H9 (cell line): Measurements from ENCODE around the gene ANKRD13D. TPM values are rescaled to one million over a fixed set of nuclear protein-coding genes. Genes with fewer than 3 reads are reported as not detected.
A peak's percentile ranks its signal among the peaks of the same experiment; 100 is the strongest.

Source experiments
- DNase-seq: peaks from one replicate; pipeline ENCODE4 v3.0.0-alpha.2; 2017
- H2AFZ ChIP-seq: one replicate; pipeline ENCODE4 v1.6.1; 2013; ENCODE audit warnings: mild to moderate bottlenecking, low read length, control low read depth, moderate library complexity
- H2AK5ac ChIP-seq: 2 replicates; pipeline ENCODE4 v1.6.1; 2013; ENCODE audit warnings: low read length, control low read depth, mixed read lengths; ENCODE audit not compliant: insufficient read length
- H2BK120ac ChIP-seq: one replicate; pipeline ENCODE4 v1.6.1; 2013; ENCODE audit warnings: low read depth, mild to moderate bottlenecking, low read length, control low read depth, inconsistent platforms; ENCODE audit not compliant: poor library complexity, severe bottlenecking
- H2BK12ac ChIP-seq: 2 replicates; pipeline ENCODE4 v1.6.1; 2013; ENCODE audit warnings: low read length, control low read depth, mixed read lengths, low read depth; ENCODE audit not compliant: insufficient read length
- H2BK15ac ChIP-seq: 2 replicates; pipeline ENCODE4 v1.6.1; 2013; ENCODE audit warnings: low read depth, low read length, control low read depth
- H2BK20ac ChIP-seq: one replicate; pipeline ENCODE4 v1.6.1; 2013; ENCODE audit warnings: low read depth, mild to moderate bottlenecking, low read length, control low read depth, inconsistent platforms; ENCODE audit not compliant: poor library complexity, severe bottlenecking
- H2BK5ac ChIP-seq: 2 replicates; pipeline ENCODE4 v1.6.1; 2013; ENCODE audit warnings: low read length, control low read depth, mixed read lengths; ENCODE audit not compliant: insufficient read length
- H3K14ac ChIP-seq: 2 replicates; pipeline ENCODE4 v1.6.1; 2013; ENCODE audit warnings: low read length, control low read depth; ENCODE audit not compliant: insufficient read depth
- H3K18ac ChIP-seq: 2 replicates; pipeline ENCODE4 v1.6.1; 2013; ENCODE audit warnings: low read depth, mild to moderate bottlenecking, mixed read lengths, low read length, control low read depth; ENCODE audit not compliant: insufficient read length
- H3K23ac ChIP-seq: 2 replicates; pipeline ENCODE4 v1.6.1; 2013; ENCODE audit warnings: low read length, control low read depth, mixed read lengths, low read depth; ENCODE audit not compliant: insufficient read length
- H3K23me2 ChIP-seq: 2 replicates; pipeline ENCODE4 v1.6.1; 2013; ENCODE audit warnings: low read depth, mild to moderate bottlenecking, mixed read lengths, low read length, control low read depth; ENCODE audit not compliant: insufficient read length, poor library complexity, severe bottlenecking
- H3K27ac ChIP-seq: 2 replicates; pipeline ENCODE4 v1.5.1; 2013; ENCODE audit warnings: low read length, control low read depth, mixed read lengths, low read depth; ENCODE audit not compliant: insufficient read length
- H3K27me3 ChIP-seq: 2 replicates; pipeline ENCODE4 v1.6.1; 2013; ENCODE audit warnings: low read length, control low read depth, inconsistent platforms; ENCODE audit not compliant: insufficient read depth
- H3K4ac ChIP-seq: 2 replicates; pipeline ENCODE4 v1.6.1; 2013; ENCODE audit warnings: low read depth, mild to moderate bottlenecking, control low read depth, inconsistent platforms, low read length, moderate library complexity
- H3K4me1 ChIP-seq: 2 replicates; pipeline ENCODE4 v1.6.1; 2013; ENCODE audit warnings: low read length, control low read depth, inconsistent platforms; ENCODE audit not compliant: insufficient read depth
- H3K4me2 ChIP-seq: 2 replicates; pipeline ENCODE4 v1.6.1; 2013; ENCODE audit warnings: low read length, control low read depth, mixed read lengths; ENCODE audit not compliant: insufficient read length, insufficient read depth
- H3K56ac ChIP-seq: 2 replicates; pipeline ENCODE4 v1.6.1; 2013; ENCODE audit warnings: low read depth, mild to moderate bottlenecking, mixed read lengths, low read length, control low read depth; ENCODE audit not compliant: insufficient read length
- H3K79me1 ChIP-seq: 2 replicates; pipeline ENCODE4 v1.6.1; 2013; ENCODE audit warnings: low read depth, mild to moderate bottlenecking, moderate library complexity, low read length, control low read depth, inconsistent platforms; ENCODE audit not compliant: insufficient read depth, poor library complexity, severe bottlenecking
- H3K79me2 ChIP-seq: 2 replicates; pipeline ENCODE4 v1.6.1; 2013; ENCODE audit warnings: low read length, control low read depth, inconsistent platforms; ENCODE audit not compliant: insufficient read depth
- H3K9ac ChIP-seq: 2 replicates; pipeline ENCODE4 v1.6.1; 2013; ENCODE audit warnings: low read length, control low read depth, mixed read lengths; ENCODE audit not compliant: insufficient read length; ENCODE audit errors: extremely low read depth
- H3K9me3 ChIP-seq: one replicate; pipeline ENCODE4 v1.6.1; 2013; ENCODE audit warnings: low read depth, low read length, inconsistent platforms; ENCODE audit not compliant: control insufficient read depth
- H3T11ph ChIP-seq: one replicate; pipeline ENCODE4 v1.6.1; 2013; ENCODE audit warnings: mild to moderate bottlenecking, low read length, control low read depth, inconsistent platforms
- H4K20me1 ChIP-seq: one replicate; pipeline ENCODE4 v1.6.1; 2013; ENCODE audit not compliant: control insufficient read depth, insufficient read length, insufficient read depth
- H4K5ac ChIP-seq: 2 replicates; pipeline ENCODE4 v1.6.1; 2013; ENCODE audit warnings: low read depth, mild to moderate bottlenecking, mixed read lengths, low read length, control low read depth; ENCODE audit not compliant: insufficient read length
- H4K8ac ChIP-seq: replicated peaks from 2 replicates; pipeline ENCODE4 v1.6.1; 2013; ENCODE audit warnings: low read length, control low read depth, mixed read lengths, low read depth; ENCODE audit not compliant: insufficient read length
- H4K91ac ChIP-seq: 2 replicates; pipeline ENCODE4 v1.6.1; 2013; ENCODE audit warnings: low read depth, mild to moderate bottlenecking, moderate library complexity, mixed read lengths, low read length, control low read depth; ENCODE audit not compliant: insufficient read length
- H3K27ac Mint-ChIP-seq, 3 experiments: 2 replicates in 2 of 3; 3 replicates in 1 of 3; pipeline ENCODE4 v1.8.0; 2020 to 2021; ENCODE audit warnings: mixed read lengths in 3 of 3, mild to moderate bottlenecking in 1 of 3, moderate library complexity in 1 of 3
- H3K27me3 Mint-ChIP-seq: 2 replicates; pipeline ENCODE4 v1.8.0; 2021; ENCODE audit warnings: low read depth, mild to moderate bottlenecking, moderate library complexity, mixed read lengths
- H3K36me3 Mint-ChIP-seq, 3 experiments: 2 replicates in 2 of 3; 3 replicates in 1 of 3; pipeline ENCODE4 v1.8.0; 2020 to 2021; ENCODE audit warnings: low read depth in 3 of 3, mixed read lengths in 3 of 3; ENCODE audit not compliant: insufficient read depth in 1 of 3
- H3K4me1 Mint-ChIP-seq, 2 experiments: 2 replicates each; pipeline ENCODE4 v1.8.0; 2020; ENCODE audit warnings: mixed read lengths in 2 of 2
- H3K4me3 Mint-ChIP-seq, 2 experiments: 2 replicates in 1 of 2; 3 replicates in 1 of 2; pipeline ENCODE4 v1.8.0; 2020 to 2021; ENCODE audit warnings: mild to moderate bottlenecking in 2 of 2, mixed read lengths in 2 of 2, moderate library complexity in 1 of 2
- H3K9me3 Mint-ChIP-seq, 2 experiments: 2 replicates in 1 of 2; 3 replicates in 1 of 2; pipeline ENCODE4 v1.8.0; 2020; ENCODE audit warnings: mild to moderate bottlenecking in 2 of 2, mixed read lengths in 2 of 2, moderate library complexity in 1 of 2
- CTCF ChIP-seq: fragments of 200-600 bp; sonication (generic); conservative IDR thresholded peaks from 3 replicates; pipeline ENCODE4 v1.8.0; 2021; ENCODE audit warnings: antibody characterized with exemption, mild to moderate bottlenecking
- WGBS: extraction: QIAGEN DNeasy Blood & Tissue Kit; methylation state at CpG from one replicate; pipeline ENCODE4 v1.1.7; 2013; ENCODE audit warnings: missing lambda C conversion rate, low lambda C conversion rate, mixed read lengths; ENCODE audit not compliant: insufficient read length; ENCODE audit errors: extremely low coverage; 5-methylcytosine and 5-hydroxymethylcytosine counted together
- total RNA-seq: library from RNA; stranded (reverse); gene quantifications from 2 replicates; pipeline ENCODE4 v1.2.1, GENCODE V29; 2021

Gene ANKRD13D
- total RNA-seq, 1 experiment from 2014 or later: 42.1 TPM

GRCh38 chr11:67302571-67303131, 13.5 kb downstream of the ANKRD13D start:
- no peak overlapping the region for H3T11ph ChIP-seq
- H2AFZ ChIP-seq: no peak overlapping the region
- H3K56ac ChIP-seq: no peak overlapping the region
- no peak overlapping the region for H3K27ac ChIP-seq
- no CpG with 5 or more reads among the region's 23 CpGs for WGBS
- peaks cover 16% of the 10 kb centered on the region for H3K23me2 ChIP-seq
- no peaks in the 10 kb centered on the region for H3K4me1 ChIP-seq
- no peak overlapping the region for H2BK120ac ChIP-seq
- no peaks in the 10 kb centered on the region for H4K20me1 ChIP-seq
- no peaks in the 10 kb centered on the region for H3K27me3 ChIP-seq
- H4K8ac ChIP-seq: no peak overlapping the region
- DNase-seq: peak; percentile 85
- H4K5ac ChIP-seq: no peak overlapping the region
- no peak overlapping the region for H2BK12ac ChIP-seq
- no peaks in the 10 kb centered on the region for H3K79me2 ChIP-seq
- H2AK5ac ChIP-seq: no peak overlapping the region
- peaks cover 11 to 16% of the 10 kb centered on the region in 2 experiments for H3K4me1 Mint-ChIP-seq
- H3K27me3 Mint-ChIP-seq: peaks cover 6% of the 10 kb centered on the region
- H4K91ac ChIP-seq: no peak overlapping the region
- no peak overlapping the region for H2BK20ac ChIP-seq
- peak overlapping the region; percentile 45; the same call in 1 of the 2 replicates for H3K14ac ChIP-seq
- no peaks in the 10 kb centered on the region for H3K79me1 ChIP-seq
- H3K36me3 Mint-ChIP-seq: peaks cover 2 to 31% (median 13%) of the 10 kb centered on the region in 3 experiments; a peak in 5 of 7 replicates
- no peak overlapping the region for H2BK15ac ChIP-seq
- no peak overlapping the region for H3K23ac ChIP-seq
- peak overlapping the region in 2 of 3 experiments; percentile 24 to 90; a peak in 4 of 7 replicates for H3K27ac Mint-ChIP-seq
- H3K9me3 Mint-ChIP-seq: no peaks in the 10 kb centered on the region
- no peak overlapping the region for H3K9ac ChIP-seq
- peak overlapping the region; percentile 65 to 79 for H3K4me3 Mint-ChIP-seq
- H3K18ac ChIP-seq: no peak overlapping the region
- no peak overlapping the region for H3K4ac ChIP-seq
- no peak for TF ChIP-seq CTCF
- peak overlapping the region; percentile 65 for H3K4me2 ChIP-seq
- H2BK5ac ChIP-seq: no peak overlapping the region
- no peaks in the 10 kb centered on the region for H3K9me3 ChIP-seq
